HS-27A (cell line): ENCODE data around the gene OR2L8.

Source experiments
- DNase-seq: peaks from one replicate; pipeline ENCODE4 v3.0.0-alpha.2; 2012; ENCODE audit warnings: low read depth, missing footprints

Gene OR2L8

GRCh38 chr1:247966532-247967204 is 18.0 kb downstream of the OR2L8 start:
- DNase-seq = no peak

- no peak for DNase-seq
These were observed 44.3 kb downstream of the OR2L8 start for GRCh38 chr1:247992986-247993385.

GRCh38 chr1:247998811-247999210 is 50.2 kb downstream of the OR2L8 start:
- no peak for DNase-seq
